Skeletal muscle satellite cell (primary cell): ENCODE measurements around the gene MCU.
"Not testable (repeated sequence)": the region's sequence is repeated elsewhere in the genome, so short reads cannot be mapped to it uniquely, and the experiment has no call there.

Experiments used
- H3K27me3 ChIP-seq: 2 replicates; pipeline ENCODE4 v1.7.0; 2013; ENCODE audit warnings: low read length; ENCODE audit not compliant: control insufficient read depth, insufficient read depth
- H3K36me3 ChIP-seq: 2 replicates; pipeline ENCODE4 v1.7.0; 2013; ENCODE audit warnings: mild to moderate bottlenecking, control low read depth, low read length; ENCODE audit not compliant: insufficient read depth
- H3K4me1 ChIP-seq: 2 replicates; pipeline ENCODE4 v1.7.0; 2013; ENCODE audit warnings: low read length; ENCODE audit not compliant: control insufficient read depth, insufficient read depth
- H3K4me2 ChIP-seq: 2 replicates; pipeline ENCODE4 v1.7.0; 2013; ENCODE audit warnings: mild to moderate bottlenecking, low read length
- H3K4me3 ChIP-seq: 2 replicates; pipeline ENCODE4 v1.7.0; 2013; ENCODE audit warnings: low read length
- H3K9ac ChIP-seq: 2 replicates; pipeline ENCODE4 v1.7.0; 2013; ENCODE audit warnings: mild to moderate bottlenecking, low read depth, low read length, moderate library complexity
- H3K9me3 ChIP-seq: replicated peaks from 2 replicates; pipeline ENCODE4 v1.7.0; 2013; ENCODE audit warnings: mild to moderate bottlenecking, control low read depth, low read length

The MCU gene

GRCh38 chr10:72689660-72690059 is 2.3 kb upstream of the MCU start:
- Histone ChIP-seq H3K4me2 (no peak overlapping the region), H3K4me3 (no peak overlapping the region), H3K27me3 (no peaks in the 10 kb centered on the region), H3K4me1 (peaks cover 46% of the 10 kb centered on the region), H3K9ac (no peak overlapping the region), H3K36me3 (no peaks in the 10 kb centered on the region), H3K9me3 (no peaks in the 10 kb centered on the region)

- no peaks in the 10 kb centered on the region for H3K27me3 ChIP-seq
- no peak overlapping the region for H3K4me3 ChIP-seq
- no peaks in the 10 kb centered on the region for H3K9me3 ChIP-seq
- peak overlapping the region; percentile 27 for H3K4me2 ChIP-seq
- no peaks in the 10 kb centered on the region for H3K36me3 ChIP-seq
- H3K4me1 ChIP-seq = peaks cover 51% of the 10 kb centered on the region
- no peak overlapping the region for H3K9ac ChIP-seq
Measured at GRCh38 chr10:72690071-72690755, 1.7 kb upstream of the MCU start.

GRCh38 chr10:72691470-72691862 is 477 bp upstream of the MCU start:
- Histone ChIP-seq H3K9ac (no peak overlapping the region), H3K9me3 (no peaks in the 10 kb centered on the region), H3K4me2 (peak overlapping the region; percentile 79), H3K4me3 (peak overlapping the region; percentile 79), H3K4me1 (peaks cover 52% of the 10 kb centered on the region), H3K27me3 (no peaks in the 10 kb centered on the region), H3K36me3 (no peaks in the 10 kb centered on the region)

GRCh38 chr10:72692744-72692993 is 726 bp downstream of the MCU start:
- H3K9ac ChIP-seq = peak overlapping the region; percentile 81

GRCh38 chr10:72692994-72693781 is 1.2 kb downstream of the MCU start:
- H3K9ac ChIP-seq = peak overlapping the region; percentile 81
- H3K4me1 ChIP-seq = peaks cover 45% of the 10 kb centered on the region
- H3K4me3 ChIP-seq = peak overlapping the region; percentile 79
- no peaks in the 10 kb centered on the region for H3K27me3 ChIP-seq
- H3K4me2 ChIP-seq = peak overlapping the region; percentile 81
- H3K9me3 ChIP-seq = no peaks in the 10 kb centered on the region
- no peaks in the 10 kb centered on the region for H3K36me3 ChIP-seq

More at GRCh38 chr10:72692744-72692993, 726 bp downstream of the MCU start:
- H3K36me3 ChIP-seq = no peaks in the 10 kb centered on the region
- no peaks in the 10 kb centered on the region for H3K27me3 ChIP-seq
- peak overlapping the region; percentile 79 for H3K4me3 ChIP-seq
- peak overlapping the region; percentile 81 for H3K4me2 ChIP-seq
- no peaks in the 10 kb centered on the region for H3K9me3 ChIP-seq
- peaks cover 49% of the 10 kb centered on the region for H3K4me1 ChIP-seq

- Histone ChIP-seq H3K9ac (peak overlapping the region; percentile 12), H3K4me3 (no peak overlapping the region), H3K36me3 (no peaks in the 10 kb centered on the region), H3K9me3 (no peaks in the 10 kb centered on the region), H3K27me3 (no peaks in the 10 kb centered on the region), H3K4me2 (peak overlapping the region; percentile 81), H3K4me1 (peaks cover 38% of the 10 kb centered on the region)
Measured at GRCh38 chr10:72694476-72695369, 2.8 kb downstream of the MCU start.

- peaks cover 32% of the 10 kb centered on the region for H3K4me1 ChIP-seq
- peak overlapping the region; percentile 2 for H3K9ac ChIP-seq
- no peaks in the 10 kb centered on the region for H3K36me3 ChIP-seq
- H3K27me3 ChIP-seq = no peaks in the 10 kb centered on the region
- H3K9me3 ChIP-seq = no peaks in the 10 kb centered on the region
- no peak overlapping the region for H3K4me3 ChIP-seq
- peak overlapping the region; percentile 81 for H3K4me2 ChIP-seq
Measured at GRCh38 chr10:72695496-72695895, 3.6 kb downstream of the MCU start.

GRCh38 chr10:72697716-72698115 is 5.8 kb downstream of the MCU start:
- Histone ChIP-seq H3K27me3 (no peaks in the 10 kb centered on the region), H3K4me3 (no peak overlapping the region), H3K4me2 (no peak overlapping the region), H3K9ac (no peak overlapping the region), H3K4me1 (peaks cover 25% of the 10 kb centered on the region), H3K36me3 (no peaks in the 10 kb centered on the region), H3K9me3 (no peaks in the 10 kb centered on the region)

- H3K4me2 ChIP-seq, H3K27me3 ChIP-seq, H3K4me3 ChIP-seq, H3K9ac ChIP-seq, H3K4me1 ChIP-seq, H3K9me3 ChIP-seq, H3K36me3 ChIP-seq: not testable (repeated sequence)
Measured at GRCh38 chr10:72702465-72702864, 10.5 kb downstream of the MCU start.

- no peak overlapping the region for H3K4me3 ChIP-seq
- no peaks in the 10 kb centered on the region for H3K9me3 ChIP-seq
- no peak overlapping the region for H3K9ac ChIP-seq
- H3K36me3 ChIP-seq = no peaks in the 10 kb centered on the region
- no peaks in the 10 kb centered on the region for H3K27me3 ChIP-seq
- no peak overlapping the region for H3K4me2 ChIP-seq
- no peaks in the 10 kb centered on the region for H3K4me1 ChIP-seq
Measured at GRCh38 chr10:72702868-72703581, 11.1 kb downstream of the MCU start.

GRCh38 chr10:72704117-72704516 is 12.2 kb downstream of the MCU start:
- Histone ChIP-seq H3K27me3 (no peaks in the 10 kb centered on the region), H3K36me3 (no peaks in the 10 kb centered on the region), H3K9me3 (no peaks in the 10 kb centered on the region), H3K4me3 (no peak overlapping the region), H3K4me2 (no peak overlapping the region), H3K4me1 (peaks cover 3% of the 10 kb centered on the region), H3K9ac (no peak overlapping the region)
